ENCODE measurements around the gene CPT1A. TPM values are rescaled to one million over a fixed set of nuclear protein-coding genes. Genes with fewer than 3 reads are reported as not detected.

CPT1A gene
- total RNA-seq, 1 experiment from 2014 or later: 153 TPM

DNA sequence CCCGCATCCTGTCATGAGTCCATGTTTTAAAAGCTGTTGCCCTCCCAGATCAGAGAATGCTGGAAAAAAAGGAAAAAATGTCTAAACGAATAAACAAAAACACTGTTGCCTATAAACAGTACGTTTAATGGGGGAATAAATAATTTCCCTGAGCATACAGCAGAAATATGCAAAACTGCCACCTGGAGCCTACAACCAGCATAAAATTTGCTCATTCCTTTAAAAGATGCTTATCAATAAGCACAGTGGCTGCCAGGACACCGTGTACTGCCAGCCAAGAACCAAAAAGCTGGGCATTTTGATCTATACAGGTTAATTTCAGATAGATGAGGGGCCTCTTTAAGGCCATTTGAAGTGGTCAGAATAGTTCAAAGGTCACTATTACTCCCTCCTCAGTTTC lies 5.7 kb upstream of the CPT1A start:
- Histone ChIP-seq H3K27ac (ENCODE audit: low read length) (no peak overlapping the region), H3K27me3 (ENCODE audit: control insufficient read depth, insufficient read depth, low read length) (no peaks in the 10 kb centered on the region), H3K4me3 (ENCODE audit: low read depth in 2 of 2, low read length in 2 of 2) (no peak overlapping the region), H3K9me3 (ENCODE audit: control insufficient read depth, insufficient read depth, low read depth, low read length) (no peaks in the 10 kb centered on the region), H3K36me3 (ENCODE audit: control insufficient read depth, insufficient read depth, low read length) (no peaks in the 10 kb centered on the region), H3K4me1 (ENCODE audit: control insufficient read depth, insufficient read depth, low read length) (peaks cover 16% of the 10 kb centered on the region)
- CTCF ChIA-PET: no interaction called here
- DNase-seq (ENCODE audit: low read depth, low spot score): no peak
- in situ Hi-C loops (cut with HindIII; ENCODE audit: low pct_unique_long_range_greater_than_20kb, low sequenced_read_pairs) (no loop called here), intact Hi-C loops (cut with micrococcal nuclease; ENCODE audit: unreplicated experiment) (no loop called here)
- no TSS peak for BruUV-seq (replicated peaks)
- TF ChIP-seq REST (IDR thresholded peaks at IDR 0.05; ENCODE audit: insufficient read depth in 1 of 2, low read depth in 2 of 2, low read length in 1 of 2): no peak
- TF ChIP-seq TCF7L2 (IDR thresholded peaks at IDR 0.05; ENCODE audit: low read depth, low read length): no peak
- TF ChIP-seq, protein P1, sequence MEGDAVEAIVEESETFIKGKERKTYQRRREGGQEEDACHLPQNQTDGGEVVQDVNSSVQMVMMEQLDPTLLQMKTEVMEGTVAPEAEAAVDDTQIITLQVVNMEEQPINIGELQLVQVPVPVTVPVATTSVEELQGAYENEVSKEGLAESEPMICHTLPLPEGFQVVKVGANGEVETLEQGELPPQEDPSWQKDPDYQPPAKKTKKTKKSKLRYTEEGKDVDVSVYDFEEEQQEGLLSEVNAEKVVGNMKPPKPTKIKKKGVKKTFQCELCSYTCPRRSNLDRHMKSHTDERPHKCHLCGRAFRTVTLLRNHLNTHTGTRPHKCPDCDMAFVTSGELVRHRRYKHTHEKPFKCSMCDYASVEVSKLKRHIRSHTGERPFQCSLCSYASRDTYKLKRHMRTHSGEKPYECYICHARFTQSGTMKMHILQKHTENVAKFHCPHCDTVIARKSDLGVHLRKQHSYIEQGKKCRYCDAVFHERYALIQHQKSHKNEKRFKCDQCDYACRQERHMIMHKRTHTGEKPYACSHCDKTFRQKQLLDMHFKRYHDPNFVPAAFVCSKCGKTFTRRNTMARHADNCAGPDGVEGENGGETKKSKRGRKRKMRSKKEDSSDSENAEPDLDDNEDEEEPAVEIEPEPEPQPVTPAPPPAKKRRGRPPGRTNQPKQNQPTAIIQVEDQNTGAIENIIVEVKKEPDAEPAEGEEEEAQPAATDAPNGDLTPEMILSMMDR (IDR thresholded peaks at IDR 0.05): no peak
- POLR2A ChIA-PET: no interaction called here
- ATAC-seq: no peak

GRCh38 chr11:68845351-68846002 lies 3.8 kb upstream of the CPT1A start:
- ChIA-PET POLR2A (no interaction called here), CTCF (no interaction called here)
- no TSS peak for BruUV-seq (replicated peaks)
- H3K36me3 ChIP-seq (ENCODE audit: control insufficient read depth, insufficient read depth, low read length): no peaks in the 10 kb centered on the region
- peaks cover 16% of the 10 kb centered on the region for H3K4me1 ChIP-seq (ENCODE audit: control insufficient read depth, insufficient read depth, low read length)
- DNase-seq (ENCODE audit: low read depth, low spot score) (no peak), ATAC-seq (no peak)
- no peak overlapping the region for H3K4me3 ChIP-seq (ENCODE audit: low read depth in 2 of 2, low read length in 2 of 2)
- H3K27me3 ChIP-seq (ENCODE audit: control insufficient read depth, insufficient read depth, low read length): no peaks in the 10 kb centered on the region
- intact Hi-C loops (cut with micrococcal nuclease; ENCODE audit: unreplicated experiment) (no loop called here), in situ Hi-C loops (cut with HindIII; ENCODE audit: low pct_unique_long_range_greater_than_20kb, low sequenced_read_pairs) (no loop called here)
- no peaks in the 10 kb centered on the region for H3K9me3 ChIP-seq (ENCODE audit: control insufficient read depth, insufficient read depth, low read depth, low read length)
- TF ChIP-seq SIN3A (IDR thresholded peaks at IDR 0.05; ENCODE audit: borderline replicate concordance, insufficient read depth, low read depth, low read length): no peak
- no peak for TF ChIP-seq TCF7L2 (IDR thresholded peaks at IDR 0.05; ENCODE audit: low read depth, low read length)
- TF ChIP-seq, protein P1 (IDR thresholded peaks at IDR 0.05): no peak
- TF ChIP-seq POLR2AphosphoS5 (IDR thresholded peaks at IDR 0.05; ENCODE audit: low read depth, low read length): no peak
- no peak for TF ChIP-seq REST (IDR thresholded peaks at IDR 0.05; ENCODE audit: insufficient read depth in 1 of 2, low read depth in 2 of 2, low read length in 1 of 2)
- H3K27ac ChIP-seq (ENCODE audit: low read length): no peak overlapping the region
